AG04449 (cell line): ENCODE measurements around the gene CELSR1.

ENCODE experiments used
- CTCF ChIA-PET: fragments of 350-600 bp; formaldehyde crosslinking; extraction: SDS; loops from one replicate; lab custom pipeline; 2021; ENCODE audit warnings: antibody characterized with exemption; lab: Yijun Ruan, JAX
- POLR2A ChIA-PET: fragments of 400-600, 350-600 bp; formaldehyde crosslinking; extraction: SDS; loops from one replicate; lab custom pipeline; 2020; ENCODE audit warnings: antibody characterized with exemption, inconsistent platforms; lab: Yijun Ruan, JAX
- DNase-seq: peaks from one replicate; pipeline ENCODE4 v3.0.0-alpha.2; 2010; ENCODE audit warnings: low read depth, low spot score
- H3K4me3 ChIP-seq: 2 replicates; pipeline ENCODE4 v1.5.1; 2011; ENCODE audit warnings: low read depth, mild to moderate bottlenecking, control low read depth, low read length
- CTCF ChIP-seq: IDR thresholded peaks from one replicate; pipeline ENCODE4 v1.5.1; 2011; ENCODE audit warnings: mild to moderate bottlenecking, moderate library complexity, low read length, control low read depth, inconsistent platforms; ENCODE audit not compliant: insufficient read depth; ENCODE audit errors: missing control alignments

The CELSR1 gene

GRCh38 chr22:46351131-46351735 is 186.2 kb downstream of the CELSR1 start:
- CTCF ChIA-PET, result interaction anchor here (1.3 to 3.6 kb wide), 3 partner anchors 12 to 191 kb away, joined by 3 to 16 read pairs (median 8); no protein-coding TSS in a partner anchor

GRCh38 chr22:46350646-46351045 is 186.8 kb downstream of the CELSR1 start:
- no peak overlapping the region for H3K4me3 ChIP-seq
- no peak for TF ChIP-seq CTCF
- ChIA-PET CTCF (interaction anchor here (1.3 to 3.6 kb wide), 3 partner anchors 12 to 192 kb away, joined by 3 to 16 read pairs (median 8); no protein-coding TSS in a partner anchor), POLR2A (no interaction called here)
- DNase-seq, result no peak

More at GRCh38 chr22:46351131-46351735, 186.2 kb downstream of the CELSR1 start:
- POLR2A ChIA-PET, result no interaction called here
- H3K4me3 ChIP-seq, result no peak overlapping the region
- no peak for DNase-seq
- no peak for TF ChIP-seq CTCF

- ChIA-PET POLR2A (no interaction called here), CTCF (interaction anchor here (0.6 to 3.6 kb wide), 3 partner anchors 17 to 192 kb away, joined by 3 to 16 read pairs (median 8); no protein-coding TSS in a partner anchor)
- no peak overlapping the region for H3K4me3 ChIP-seq
- DNase-seq, result no peak
- no peak for TF ChIP-seq CTCF
Measured at GRCh38 chr22:46350121-46350520, 187.3 kb downstream of the CELSR1 start.

GRCh38 chr22:46349681-46350080 is 187.7 kb downstream of the CELSR1 start:
- TF ChIP-seq CTCF, result no peak
- H3K4me3 ChIP-seq, result no peak overlapping the region
- ChIA-PET CTCF (interaction anchor here (0.6 to 3.6 kb wide), 3 partner anchors 17 to 193 kb away, joined by 3 to 16 read pairs (median 8); no protein-coding TSS in a partner anchor), POLR2A (no interaction called here)
- no peak for DNase-seq

GRCh38 chr22:46349238-46349637 is 188.2 kb downstream of the CELSR1 start:
- no peak for TF ChIP-seq CTCF
- ChIA-PET CTCF (interaction anchor here (1.8 to 3.6 kb wide), 2 partner anchors 18 to 193 kb away, joined by 8 to 16 read pairs; no protein-coding TSS in a partner anchor), POLR2A (no interaction called here)
- H3K4me3 ChIP-seq, result no peak overlapping the region
- DNase-seq, result no peak

- ChIA-PET POLR2A (no interaction called here), CTCF (no interaction called here)
- no peak overlapping the region for H3K4me3 ChIP-seq
- no peak for DNase-seq
- no peak for TF ChIP-seq CTCF
Measured at GRCh38 chr22:46348099-46348695, 189.2 kb downstream of the CELSR1 start.
